BE2C (cell line): ENCODE results near the gene ZNF609.
"Not testable (repeated sequence)": the region's sequence is repeated elsewhere in the genome, so short reads cannot be mapped to it uniquely, and the experiment has no call there.

Experiments used
- DNase-seq: peaks from one replicate; pipeline ENCODE4 v3.0.0-alpha.2; 2020
- H3K27me3 ChIP-seq: fragments of 250-450 bp; sonication (Bioruptor Pico); 2 replicates; pipeline ENCODE4 v1.5.1; 2020; ENCODE audit warnings: mild to moderate bottlenecking
- H3K36me3 ChIP-seq: fragments of 250-450 bp; sonication (Bioruptor Pico); 2 replicates; pipeline ENCODE4 v1.5.1; 2020; ENCODE audit warnings: mild to moderate bottlenecking
- H3K4me1 ChIP-seq: fragments of 250-450 bp; sonication (Bioruptor Pico); 2 replicates; pipeline ENCODE4 v1.5.1; 2020
- H3K4me3 ChIP-seq: 2 replicates; pipeline ENCODE4 v1.5.1; 2011; ENCODE audit warnings: low read depth, low read length
- H3K9me3 ChIP-seq: fragments of 250-450 bp; sonication (Bioruptor Pico); 2 replicates; pipeline ENCODE4 v1.5.1; 2020
- CTCF ChIP-seq: IDR thresholded peaks from 2 replicates; pipeline ENCODE4 v1.5.1; 2012; ENCODE audit warnings: mild to moderate bottlenecking, low read depth, low read length

Gene ZNF609

GRCh38 chr15:64599226-64599625 is 138.8 kb downstream of the ZNF609 start:
- TF ChIP-seq CTCF = no peak
- H3K4me3 ChIP-seq = no peak overlapping the region
- H3K27me3 ChIP-seq = no peaks in the 10 kb centered on the region
- no peaks in the 10 kb centered on the region for H3K9me3 ChIP-seq
- H3K36me3 ChIP-seq = no peaks in the 10 kb centered on the region
- peaks cover 20% of the 10 kb centered on the region for H3K4me1 ChIP-seq
- no peak for DNase-seq

- Histone ChIP-seq H3K4me1 (peaks cover 20% of the 10 kb centered on the region), H3K27me3 (no peaks in the 10 kb centered on the region), H3K9me3 (no peaks in the 10 kb centered on the region), H3K36me3 (no peaks in the 10 kb centered on the region), H3K4me3 (no peak overlapping the region)
- no peak for DNase-seq
- TF ChIP-seq CTCF = no peak
Observed at GRCh38 chr15:64599716-64600115, 139.3 kb downstream of the ZNF609 start.

GRCh38 chr15:64600794-64601193 is 140.4 kb downstream of the ZNF609 start:
- Histone ChIP-seq H3K4me1 (peaks cover 20% of the 10 kb centered on the region), H3K9me3 (no peaks in the 10 kb centered on the region), H3K36me3 (no peaks in the 10 kb centered on the region), H3K27me3 (no peaks in the 10 kb centered on the region), H3K4me3 (no peak overlapping the region)
- TF ChIP-seq CTCF = no peak
- no peak for DNase-seq

GRCh38 chr15:64604319-64604718 is 143.9 kb downstream of the ZNF609 start:
- H3K4me3 ChIP-seq = no peak overlapping the region
- H3K36me3 ChIP-seq = no peaks in the 10 kb centered on the region
- H3K27me3 ChIP-seq = no peaks in the 10 kb centered on the region
- H3K4me1 ChIP-seq = no peaks in the 10 kb centered on the region; the same call in 1 of the 2 replicates
- no peaks in the 10 kb centered on the region for H3K9me3 ChIP-seq
- DNase-seq = no peak
- no peak for TF ChIP-seq CTCF

GRCh38 chr15:64607416-64607815 is 147.0 kb downstream of the ZNF609 start:
- H3K4me3 ChIP-seq, DNase-seq, H3K4me1 ChIP-seq, H3K9me3 ChIP-seq, H3K27me3 ChIP-seq, H3K36me3 ChIP-seq: not testable (repeated sequence)

- peaks cover 3% of the 10 kb centered on the region for H3K4me1 ChIP-seq
- no peak overlapping the region for H3K4me3 ChIP-seq
- no peaks in the 10 kb centered on the region for H3K27me3 ChIP-seq
- TF ChIP-seq CTCF = no peak
- H3K9me3 ChIP-seq = no peaks in the 10 kb centered on the region
- H3K36me3 ChIP-seq = no peaks in the 10 kb centered on the region
- no peak for DNase-seq
Observed at GRCh38 chr15:64610257-64610919, 150.0 kb downstream of the ZNF609 start.
